Measurements from ENCODE around the gene SLIT3.
"Not testable (repeated sequence)": the region's sequence is repeated elsewhere in the genome, so short reads cannot be mapped to it uniquely, and the experiment has no call there.

SLIT3 gene

DNA sequence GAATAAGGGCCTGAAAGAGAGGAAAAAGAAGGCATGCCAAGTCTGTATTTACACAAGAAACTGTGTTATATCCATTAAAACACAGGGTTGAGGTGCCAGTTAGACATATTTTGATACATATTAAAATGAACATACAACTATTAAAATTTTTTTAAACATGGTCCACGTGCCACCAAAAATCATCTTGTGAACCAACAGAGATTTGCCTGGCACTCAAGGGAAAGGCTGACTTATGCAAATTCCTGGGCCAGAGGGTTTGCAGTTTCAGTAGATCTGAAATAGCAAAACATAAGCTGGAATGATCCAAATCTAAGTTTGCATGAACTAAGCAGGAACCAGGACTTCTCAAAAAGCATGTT, 168.7 kb downstream of the SLIT3 start:
- DNase-seq, result no peak

DNA sequence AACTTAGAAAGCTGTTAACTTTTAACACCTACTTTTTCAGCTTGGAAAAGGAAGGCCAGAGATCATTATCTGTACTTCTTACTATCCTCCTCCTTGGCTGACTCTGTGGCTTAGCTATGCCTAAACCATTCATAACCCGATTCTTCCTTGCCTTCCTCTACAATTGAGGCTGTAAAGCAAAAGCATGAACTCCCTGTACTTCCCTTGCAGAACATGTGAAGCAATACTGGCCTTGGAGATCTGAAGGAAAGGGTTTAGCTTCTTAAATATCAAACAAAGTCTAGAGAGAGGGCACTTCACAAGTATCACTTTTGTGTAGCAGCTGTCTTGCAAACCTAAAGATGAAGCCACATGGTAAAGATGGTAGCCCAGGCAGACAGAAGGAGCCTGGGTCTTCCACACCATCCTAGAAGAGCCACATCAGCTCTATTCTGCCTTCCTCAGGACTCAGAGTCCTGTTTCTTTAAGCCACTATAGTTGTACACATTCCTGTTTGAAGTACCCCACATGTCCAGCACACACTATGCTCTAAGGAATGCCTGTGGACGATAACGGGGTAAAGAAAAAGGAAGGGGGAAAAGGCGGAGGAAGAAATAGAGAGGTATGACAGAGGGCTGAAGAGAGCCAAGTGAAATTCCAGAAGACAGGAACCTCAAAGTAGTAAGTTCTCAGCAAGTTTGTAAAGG, 169.2 kb downstream of the SLIT3 start:
- DNase-seq, result no peak

GRCh38 chr5:169128679-169129078, 172.3 kb downstream of the SLIT3 start:
- no peak for DNase-seq

DNA sequence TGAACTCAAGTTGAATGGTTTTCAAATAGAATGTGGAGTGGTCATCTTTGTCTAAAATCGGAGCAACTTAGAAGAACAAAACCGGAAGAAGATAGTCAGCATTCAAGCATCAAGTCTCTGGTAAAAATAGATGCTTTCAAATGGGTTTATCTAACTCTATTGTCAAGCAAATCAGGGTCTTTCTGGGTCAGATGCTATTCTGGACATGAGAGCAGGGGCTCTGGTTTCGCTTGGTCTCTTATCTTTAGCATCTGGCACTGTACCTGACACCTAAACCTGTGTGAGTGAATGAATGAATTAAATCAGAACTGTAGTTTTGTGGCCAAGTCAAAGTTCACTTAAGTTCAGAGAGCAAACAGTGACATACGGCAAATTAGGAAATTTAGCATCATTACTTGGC, 173.5 kb downstream of the SLIT3 start:
- no peak for DNase-seq

- no peak for DNase-seq
Measured at GRCh38 chr5:169126481-169127021, 174.4 kb downstream of the SLIT3 start.

- DNase-seq, result no peak
Measured at GRCh38 chr5:169125571-169125970, 175.4 kb downstream of the SLIT3 start.

- DNase-seq, result no peak
Measured at GRCh38 chr5:169122951-169123350, 178.0 kb downstream of the SLIT3 start.

- DNase-seq, result no peak
Measured at GRCh38 chr5:169121630-169122420, 179.1 kb downstream of the SLIT3 start.

DNA sequence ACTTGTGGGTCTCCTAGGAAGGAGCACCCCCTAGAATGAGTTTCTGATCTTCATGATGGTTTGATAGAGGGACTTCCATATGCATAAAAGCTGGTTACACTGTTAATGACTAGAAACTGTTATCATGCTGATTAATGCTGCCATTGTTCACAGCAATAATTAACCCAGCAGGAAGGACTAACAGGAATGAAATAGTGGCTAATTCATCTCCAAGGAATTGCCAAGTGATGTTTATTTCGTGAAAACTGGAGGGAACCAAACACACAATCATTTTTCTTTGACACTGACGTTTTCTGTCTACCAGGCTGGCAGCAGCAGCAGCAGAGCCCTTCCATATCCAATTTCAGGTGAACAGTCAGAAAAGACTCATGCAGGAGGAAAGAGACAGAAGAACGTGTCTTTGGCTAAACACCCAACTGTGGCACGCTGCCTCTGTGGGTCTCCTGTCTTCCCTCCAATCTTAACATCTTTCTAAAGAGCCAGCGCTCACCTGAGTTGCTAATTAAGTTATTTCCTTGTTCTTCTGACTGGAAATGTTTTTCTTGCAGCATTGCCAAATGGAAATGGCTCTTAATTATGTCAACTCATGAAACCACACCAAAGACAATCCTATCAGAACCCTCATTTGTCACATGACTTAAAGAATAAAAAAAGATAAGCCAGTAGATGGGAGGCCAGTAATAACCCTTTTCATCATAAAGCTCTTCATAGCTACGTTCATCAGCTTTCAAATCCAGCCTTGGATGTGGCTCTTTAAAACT, 181.5 kb downstream of the SLIT3 start:
- no peak for DNase-seq

- DNase-seq, result no peak
Measured at GRCh38 chr5:169116961-169117461, 183.9 kb downstream of the SLIT3 start.

DNA sequence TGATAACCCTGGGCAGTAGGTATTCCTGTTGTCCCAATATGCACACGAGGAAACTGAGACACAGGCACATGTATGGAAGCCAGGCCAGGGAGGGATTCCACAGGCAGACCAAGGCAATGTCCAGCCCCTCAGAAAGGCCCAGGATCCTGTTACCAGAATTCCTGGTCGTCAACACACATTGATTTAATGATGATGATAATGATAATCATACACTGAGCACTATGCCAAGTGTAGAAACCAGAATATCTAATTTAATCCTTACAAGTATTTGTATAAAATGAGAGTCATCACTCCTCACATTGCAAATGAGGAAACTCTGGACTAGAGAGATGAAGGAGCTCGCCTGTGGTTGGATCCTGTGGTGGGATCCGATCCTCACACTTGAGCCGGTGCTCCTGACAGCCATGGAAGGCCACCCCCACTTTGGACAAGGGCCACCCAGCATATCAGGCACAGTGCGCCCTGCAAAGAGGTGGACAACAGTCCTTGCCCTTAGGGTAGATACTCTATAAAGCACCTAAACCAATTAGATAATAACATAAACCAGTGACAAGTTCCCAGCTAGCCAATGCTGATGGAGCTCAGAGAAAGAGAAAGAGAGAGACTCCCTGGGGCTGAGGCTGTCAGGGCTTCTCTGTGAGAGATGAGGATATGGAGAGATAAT, 185.3 kb downstream of the SLIT3 start:
- no peak for DNase-seq

DNA sequence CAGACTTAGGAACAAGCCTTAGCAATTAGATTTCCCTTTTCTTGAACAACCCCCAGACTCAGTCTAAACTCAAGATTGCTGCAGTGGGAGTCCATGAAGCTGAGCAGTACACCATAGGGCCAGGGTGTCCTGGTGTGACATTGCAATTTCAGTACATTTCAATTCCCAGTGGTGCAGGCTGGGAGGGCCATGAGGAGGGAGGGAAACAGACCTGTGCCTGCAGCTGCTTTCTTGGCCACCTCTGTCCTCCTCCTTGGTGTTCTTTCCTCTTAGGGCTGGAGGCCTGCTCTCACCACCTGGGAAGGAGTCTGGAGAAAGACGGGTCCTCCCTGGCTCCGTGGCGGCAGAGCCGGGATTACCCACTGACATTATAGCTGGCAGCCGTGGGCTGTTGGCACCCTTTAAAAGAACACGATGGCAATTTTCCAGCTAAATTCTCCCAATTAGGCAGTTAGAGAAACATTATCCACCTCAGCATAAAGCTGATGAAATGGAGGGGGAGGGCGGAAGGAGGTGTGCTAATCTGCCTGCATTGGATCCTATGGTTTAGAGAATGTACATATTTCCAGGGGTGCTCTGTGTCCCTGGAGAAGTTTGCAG, 186.4 kb downstream of the SLIT3 start:
- no peak for DNase-seq

- no peak for DNase-seq
Measured at GRCh38 chr5:169112016-169112415, 188.9 kb downstream of the SLIT3 start.

- DNase-seq, result no peak
Measured at GRCh38 chr5:169106911-169107706, 193.8 kb downstream of the SLIT3 start.

DNA sequence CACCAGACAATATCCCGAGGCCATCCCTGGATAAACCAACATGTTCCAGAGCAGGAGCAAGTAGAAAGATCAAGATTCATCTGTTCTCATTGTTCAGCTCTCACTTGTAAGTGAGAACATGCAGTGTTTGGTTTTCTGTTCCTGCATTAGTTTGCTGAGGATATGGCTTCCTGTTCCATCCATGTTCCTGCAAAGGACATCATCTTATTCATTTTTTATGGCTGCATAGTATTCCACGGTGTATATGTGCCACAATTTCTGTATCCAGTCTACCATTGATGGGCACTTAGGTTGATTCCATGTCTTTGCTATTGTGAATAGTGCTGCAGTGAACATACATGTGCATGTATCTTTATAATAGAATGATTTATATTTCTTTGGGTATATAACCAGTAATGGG, 195.4 kb downstream of the SLIT3 start:
- not testable (repeated sequence) for DNase-seq

DNA sequence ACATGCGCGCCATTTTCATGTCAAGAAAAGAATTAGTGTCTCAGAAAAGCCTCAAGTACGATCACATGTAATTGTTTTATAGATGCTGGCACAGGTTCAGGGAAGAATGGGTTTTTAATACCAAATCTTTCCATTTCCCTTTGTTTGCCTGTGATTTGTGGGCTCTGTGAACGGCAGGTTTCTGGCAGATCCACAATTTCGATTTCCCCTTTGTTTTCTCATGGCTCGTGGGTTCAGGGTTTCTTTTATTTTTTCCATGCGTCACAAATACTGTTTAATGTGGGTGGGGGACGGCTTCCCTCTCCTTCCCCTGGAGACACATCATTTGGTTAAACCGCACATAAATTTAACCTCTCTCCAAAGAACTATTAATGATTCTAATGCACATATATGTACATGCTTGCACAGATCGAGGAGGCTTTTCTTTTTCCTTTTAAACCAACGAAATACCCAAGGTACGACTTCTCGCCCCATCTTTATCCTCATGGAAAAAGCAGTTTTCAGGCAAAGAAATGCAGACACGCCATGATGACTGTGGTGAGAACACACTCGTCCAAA, 195.9 kb downstream of the SLIT3 start:
- DNase-seq, result no peak

GRCh38 chr5:169103586-169104181, 197.3 kb downstream of the SLIT3 start:
- no peak for DNase-seq

DNA sequence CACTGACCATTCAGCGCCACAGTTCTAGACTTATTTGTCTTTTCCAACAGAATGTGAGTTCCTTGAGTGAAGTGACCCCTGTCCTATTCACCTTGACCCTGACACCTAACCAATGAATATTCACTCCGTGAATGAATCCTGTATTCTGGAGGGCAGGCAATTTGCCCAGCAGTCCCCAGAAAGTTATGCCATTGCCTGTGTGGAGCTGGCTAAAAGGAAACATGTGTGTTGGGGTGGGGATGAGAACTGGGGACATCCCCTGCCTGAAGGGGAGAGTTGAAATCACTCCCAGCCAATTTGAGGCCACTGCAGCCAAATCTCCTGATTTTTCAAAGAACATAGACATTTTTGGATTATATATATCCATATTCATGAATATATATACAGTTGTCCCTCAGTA, 199.0 kb downstream of the SLIT3 start:
- no peak for DNase-seq

DNA sequence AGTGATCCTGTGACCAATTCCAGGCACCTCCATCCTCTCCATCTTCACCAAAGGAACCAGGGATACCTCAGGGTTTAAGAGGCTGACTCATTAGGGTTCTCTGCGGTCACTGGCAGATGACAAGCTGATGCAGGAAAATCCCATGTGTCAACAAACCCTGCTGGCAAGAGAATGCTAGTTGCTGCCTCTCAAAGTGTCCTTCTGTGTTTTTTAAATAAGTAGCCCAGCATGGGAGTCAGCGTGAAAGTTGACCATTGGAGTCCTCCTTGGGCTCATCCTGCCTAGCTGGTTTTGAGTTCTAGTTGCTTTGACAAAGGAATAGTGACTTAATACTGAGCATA, 200.2 kb downstream of the SLIT3 start:
- no peak for DNase-seq

DNA sequence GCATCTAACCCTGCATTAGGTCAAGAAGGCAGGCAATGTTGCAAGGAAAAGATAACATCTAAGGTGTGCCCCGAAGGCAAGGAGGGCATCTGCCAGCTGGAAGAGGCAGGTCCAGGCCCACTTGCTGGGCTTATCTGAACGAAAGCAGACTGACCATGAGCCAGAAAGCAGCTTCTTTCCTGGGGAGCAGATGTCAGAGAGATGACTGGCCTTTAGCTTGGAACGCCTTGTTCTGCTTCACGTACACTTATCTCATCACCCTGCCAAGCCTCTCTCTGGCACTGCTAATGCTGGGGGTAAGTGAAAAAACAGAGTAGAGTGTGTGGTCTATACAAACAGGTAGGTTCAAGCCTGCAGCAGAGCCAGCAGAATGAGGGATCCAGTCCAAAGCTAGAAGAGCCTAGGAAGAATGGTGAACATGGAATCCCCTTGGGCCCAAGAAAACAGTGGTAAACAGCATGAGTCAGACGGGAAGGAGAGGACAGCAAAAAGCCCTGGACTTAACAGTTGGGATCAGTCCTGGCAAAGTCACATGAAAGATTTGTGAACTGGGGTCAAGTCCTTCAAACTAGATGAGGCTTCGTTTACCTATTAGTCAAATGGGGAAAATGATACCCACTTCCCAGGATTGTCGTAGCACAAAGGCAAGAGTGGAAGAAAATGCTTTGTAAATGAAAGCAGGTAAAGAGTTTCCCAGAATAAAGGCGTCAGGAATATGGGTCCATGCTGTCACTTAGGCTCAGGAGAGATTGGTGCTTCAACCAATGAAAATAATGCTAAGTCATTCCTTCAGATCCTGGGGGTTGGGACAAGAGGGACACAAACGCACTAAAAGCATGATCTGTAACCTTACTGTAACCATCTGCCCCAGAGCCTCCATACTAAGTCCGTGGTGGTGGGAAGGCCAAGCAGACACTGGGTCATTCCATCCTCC, 200.9 kb downstream of the SLIT3 start:
- no peak for DNase-seq

Measured in activated naive CD4-positive, alpha-beta T cell treated with anti-CD3 and anti-CD28 coated beads, Interleukin-2, amount 50 U/mL, for 16 hours (primary cell).